Measurements from ENCODE around the gene HOXD10. TPM values are rescaled to one million over a fixed set of nuclear protein-coding genes. Genes with fewer than 3 reads are reported as not detected.

The HOXD10 gene
- total RNA-seq, 2 donors from 2014 or later: not detected

DNA sequence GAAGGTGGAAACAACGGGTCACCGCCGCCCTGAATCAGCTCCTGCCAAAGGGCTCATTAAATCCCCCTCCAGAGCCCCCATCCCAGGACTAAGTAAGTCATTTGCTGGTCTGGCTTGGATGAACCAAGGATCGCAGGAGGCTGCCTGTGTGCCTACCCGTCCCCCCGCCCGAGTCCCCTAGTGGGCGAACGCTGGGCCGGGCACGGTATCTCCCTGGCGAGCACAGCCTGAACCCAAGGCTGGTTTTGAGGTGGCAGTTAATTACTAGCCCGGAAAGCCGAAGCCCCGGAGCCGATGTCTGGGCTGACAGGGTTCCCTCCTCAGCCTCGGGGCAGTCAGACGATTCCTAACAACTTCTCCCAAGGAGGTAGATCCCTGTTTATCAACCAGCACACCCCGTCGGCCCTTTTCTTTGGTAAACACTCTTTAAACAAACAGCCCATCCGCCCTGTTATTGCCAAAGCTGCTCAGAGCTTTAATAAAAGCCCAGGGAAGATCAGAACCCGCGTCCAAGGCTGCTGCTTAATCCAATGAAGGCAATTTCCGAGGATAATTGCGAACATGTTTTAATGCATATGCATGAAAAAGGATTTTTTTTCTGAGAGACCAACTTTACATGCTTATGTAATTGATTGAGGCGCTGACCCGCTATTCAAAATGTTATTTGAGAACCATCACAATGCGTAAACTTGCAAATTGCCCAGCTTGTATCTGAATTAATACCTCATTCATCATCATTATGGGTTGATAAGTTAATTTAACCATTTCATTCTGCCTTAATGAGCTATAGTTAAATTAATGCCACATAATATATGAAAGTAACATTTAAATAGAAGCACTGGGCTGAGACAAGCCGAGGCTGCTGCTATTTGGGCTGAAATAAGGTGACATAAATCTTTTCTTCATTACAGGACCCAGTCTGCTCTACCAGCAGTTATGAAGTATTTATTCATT is 43.4 kb upstream of the HOXD10 start:
- peaks cover 0 to 6% of the 10 kb centered on the region in 2 donors for H3K9me3 ChIP-seq
- TF ChIP-seq CTCF (IDR thresholded peaks at IDR 0.05): no peak
- no peak overlapping the region for H3K27ac ChIP-seq
- peaks cover 0 to 6% of the 10 kb centered on the region in 2 donors for H3K4me1 ChIP-seq
- no peaks in the 10 kb centered on the region for H3K36me3 ChIP-seq
- H3K27me3 ChIP-seq: peaks cover 47 to 65% of the 10 kb centered on the region in 2 donors
- no peak for DNase-seq (ENCODE audit: low spot score)
- no peak overlapping the region for H3K4me3 ChIP-seq

- Histone ChIP-seq H3K9me3 (peaks cover 0 to 6% of the 10 kb centered on the region in 2 donors), H3K4me3 (no peak overlapping the region), H3K4me1 (peaks cover 0 to 11% of the 10 kb centered on the region in 2 donors), H3K27me3 (peaks cover 60 to 75% of the 10 kb centered on the region in 2 donors), H3K36me3 (no peaks in the 10 kb centered on the region), H3K27ac (no peak overlapping the region)
- no peak for TF ChIP-seq CTCF (IDR thresholded peaks at IDR 0.05)
- no peak for DNase-seq (ENCODE audit: low spot score)
These were observed 41.6 kb upstream of the HOXD10 start for GRCh38 chr2:176074919-176075425.

GRCh38 chr2:176075481-176075880 is 41.1 kb upstream of the HOXD10 start:
- Histone ChIP-seq H3K4me1 (peaks cover 0 to 14% of the 10 kb centered on the region in 2 donors), H3K4me3 (no peak overlapping the region), H3K9me3 (peaks cover 0 to 6% of the 10 kb centered on the region in 2 donors), H3K36me3 (no peaks in the 10 kb centered on the region), H3K27me3 (peaks cover 61 to 77% of the 10 kb centered on the region in 2 donors), H3K27ac (no peak overlapping the region)
- TF ChIP-seq CTCF (IDR thresholded peaks at IDR 0.05): no peak
- no peak for DNase-seq (ENCODE audit: low spot score)

DNA sequence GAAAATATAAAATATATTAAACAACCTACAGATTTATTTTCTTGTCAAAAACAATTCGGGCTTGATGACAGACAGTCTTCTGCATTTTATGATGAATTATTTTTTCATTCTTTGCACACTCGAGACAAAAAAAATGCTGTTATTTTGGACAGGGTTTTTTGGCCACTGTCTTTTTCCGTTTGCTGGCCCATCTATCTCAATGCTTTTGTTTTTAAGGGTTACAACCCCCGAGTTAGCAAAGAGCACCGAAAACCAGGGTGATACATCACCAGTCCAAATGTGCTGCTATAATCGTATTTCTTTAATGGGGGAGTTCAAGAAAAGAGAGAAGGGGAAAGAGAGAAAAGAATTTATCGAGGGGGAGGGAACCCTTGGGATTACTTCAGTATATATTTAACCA is 40.5 kb upstream of the HOXD10 start:
- Histone ChIP-seq H3K27ac (no peak overlapping the region), H3K9me3 (peaks cover 0 to 6% of the 10 kb centered on the region in 2 donors), H3K36me3 (no peaks in the 10 kb centered on the region), H3K4me3 (no peak overlapping the region), H3K27me3 (peaks cover 67 to 82% of the 10 kb centered on the region in 2 donors), H3K4me1 (peaks cover 0 to 18% of the 10 kb centered on the region in 2 donors)
- no peak for DNase-seq (ENCODE audit: low spot score)
- TF ChIP-seq CTCF (IDR thresholded peaks at IDR 0.05): no peak

DNA sequence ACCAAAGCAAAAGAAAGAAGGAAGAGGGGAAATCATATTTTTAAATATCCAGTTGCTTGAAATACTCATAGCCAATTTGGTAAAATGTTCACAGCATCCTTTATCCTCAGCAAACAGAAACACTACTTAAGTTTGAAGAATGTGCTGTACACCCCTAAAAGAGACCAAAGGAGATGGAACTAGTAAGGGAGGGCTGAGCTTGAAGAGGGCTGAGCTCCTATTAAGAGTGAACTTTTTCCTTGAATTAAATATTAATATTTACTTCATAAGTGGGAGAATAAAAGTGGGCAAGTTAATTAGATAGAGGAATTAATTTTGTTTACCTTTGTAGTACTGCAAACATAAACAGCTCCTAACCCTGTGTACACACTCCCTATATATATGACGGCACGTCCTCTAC is 39.8 kb upstream of the HOXD10 start:
- Histone ChIP-seq H3K36me3 (no peaks in the 10 kb centered on the region), H3K4me1 (peaks cover 0 to 18% of the 10 kb centered on the region in 2 donors), H3K4me3 (no peak overlapping the region), H3K9me3 (peaks cover 0 to 6% of the 10 kb centered on the region in 2 donors), H3K27ac (no peak overlapping the region), H3K27me3 (peaks cover 74 to 87% of the 10 kb centered on the region in 2 donors)
- no peak for DNase-seq (ENCODE audit: low spot score)
- no peak for TF ChIP-seq CTCF (IDR thresholded peaks at IDR 0.05)

Data from right atrium auricular region (tissue), 2 donors.